ENCODE data around the gene AFTPH.

Gene AFTPH

GRCh38 chr2:64523666-64524603 is at the start of gene AFTPH:
TSS of gene AFTPH (plus strand) at chr2:64524328. CDS start at chr2:64551475, 27,147 bp downstream.
- Histone ChIP-seq H3K9me3 (ENCODE audit: control insufficient read depth, low read length) (no peaks in the 10 kb centered on the region), H3K4me3 (ENCODE audit: low read depth, low read length) (peak within 1 kb of the TSS; percentile 97), H3K4me1 (no peaks in the 10 kb centered on the region), H2AFZ (peak within 1 kb of the TSS; percentile 96), H3K36me3 (ENCODE audit: control insufficient read depth, insufficient read depth, low read length) (no peaks in the 10 kb centered on the region), H3K79me2 (peaks cover 26% of the 10 kb centered on the region), H3K4me2 (ENCODE audit: low read length) (peak within 1 kb of the TSS; percentile 100), H3K9ac (peak within 1 kb of the TSS; percentile 58), H3K27ac (peak within 1 kb of the TSS; percentile 91), H3K27me3 (ENCODE audit: control insufficient read depth, insufficient read depth, low read length) (no peaks in the 10 kb centered on the region)
- TF ChIP-seq, protein P1, sequence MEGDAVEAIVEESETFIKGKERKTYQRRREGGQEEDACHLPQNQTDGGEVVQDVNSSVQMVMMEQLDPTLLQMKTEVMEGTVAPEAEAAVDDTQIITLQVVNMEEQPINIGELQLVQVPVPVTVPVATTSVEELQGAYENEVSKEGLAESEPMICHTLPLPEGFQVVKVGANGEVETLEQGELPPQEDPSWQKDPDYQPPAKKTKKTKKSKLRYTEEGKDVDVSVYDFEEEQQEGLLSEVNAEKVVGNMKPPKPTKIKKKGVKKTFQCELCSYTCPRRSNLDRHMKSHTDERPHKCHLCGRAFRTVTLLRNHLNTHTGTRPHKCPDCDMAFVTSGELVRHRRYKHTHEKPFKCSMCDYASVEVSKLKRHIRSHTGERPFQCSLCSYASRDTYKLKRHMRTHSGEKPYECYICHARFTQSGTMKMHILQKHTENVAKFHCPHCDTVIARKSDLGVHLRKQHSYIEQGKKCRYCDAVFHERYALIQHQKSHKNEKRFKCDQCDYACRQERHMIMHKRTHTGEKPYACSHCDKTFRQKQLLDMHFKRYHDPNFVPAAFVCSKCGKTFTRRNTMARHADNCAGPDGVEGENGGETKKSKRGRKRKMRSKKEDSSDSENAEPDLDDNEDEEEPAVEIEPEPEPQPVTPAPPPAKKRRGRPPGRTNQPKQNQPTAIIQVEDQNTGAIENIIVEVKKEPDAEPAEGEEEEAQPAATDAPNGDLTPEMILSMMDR (IDR thresholded peaks at IDR 0.05), result peak; percentile 18

GRCh38 chr2:64474636-64475035 is 49.5 kb upstream of the AFTPH start:
- no peak overlapping the region for H3K9ac ChIP-seq
- H3K27ac ChIP-seq, result no peak overlapping the region
- no peaks in the 10 kb centered on the region for H3K9me3 ChIP-seq (ENCODE audit: control insufficient read depth, low read length)
- no peak overlapping the region for H2AFZ ChIP-seq
- no peaks in the 10 kb centered on the region for H3K79me2 ChIP-seq
- H3K36me3 ChIP-seq (ENCODE audit: control insufficient read depth, insufficient read depth, low read length), result no peaks in the 10 kb centered on the region
- H3K4me3 ChIP-seq (ENCODE audit: low read depth, low read length), result no peak overlapping the region
- H3K27me3 ChIP-seq (ENCODE audit: control insufficient read depth, insufficient read depth, low read length), result no peaks in the 10 kb centered on the region
- TF ChIP-seq, protein P1 (IDR thresholded peaks at IDR 0.05), result no peak
- no peak overlapping the region for H3K4me2 ChIP-seq (ENCODE audit: low read length)
- no peaks in the 10 kb centered on the region for H3K4me1 ChIP-seq

- H3K4me3 ChIP-seq (ENCODE audit: low read depth, low read length), result no peak overlapping the region
- no peak overlapping the region for H3K4me2 ChIP-seq (ENCODE audit: low read length)
- H2AFZ ChIP-seq, result no peak overlapping the region
- H3K27me3 ChIP-seq (ENCODE audit: control insufficient read depth, insufficient read depth, low read length), result no peaks in the 10 kb centered on the region
- H3K9ac ChIP-seq, result no peak overlapping the region
- H3K9me3 ChIP-seq (ENCODE audit: control insufficient read depth, low read length), result no peaks in the 10 kb centered on the region
- H3K36me3 ChIP-seq (ENCODE audit: control insufficient read depth, insufficient read depth, low read length), result no peaks in the 10 kb centered on the region
- no peaks in the 10 kb centered on the region for H3K4me1 ChIP-seq
- TF ChIP-seq, protein P1 (IDR thresholded peaks at IDR 0.05), result no peak
- H3K79me2 ChIP-seq, result no peaks in the 10 kb centered on the region
- H3K27ac ChIP-seq, result no peak overlapping the region
Measured at GRCh38 chr2:64477037-64477436, 47.1 kb upstream of the AFTPH start.

DNA sequence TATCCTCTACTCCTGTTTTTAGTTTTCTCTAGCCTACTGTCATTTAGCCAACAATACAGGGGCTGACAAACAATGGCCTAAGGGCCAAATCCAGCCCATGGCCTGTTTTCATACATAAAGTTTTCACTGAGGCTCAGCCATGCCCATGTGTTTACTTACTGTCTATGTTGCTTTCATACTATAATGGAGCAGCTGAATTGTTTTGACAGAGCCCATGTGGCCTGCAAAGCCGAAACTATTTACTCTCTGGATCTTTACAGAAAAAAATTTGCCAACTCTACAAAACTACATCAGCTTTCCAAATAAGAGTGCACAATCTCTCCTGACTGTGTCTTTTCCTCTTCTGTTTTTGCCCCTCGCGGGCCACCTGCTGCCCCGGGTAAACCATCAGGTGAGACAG is 46.1 kb upstream of the AFTPH start:
- Histone ChIP-seq H3K27me3 (ENCODE audit: control insufficient read depth, insufficient read depth, low read length) (no peaks in the 10 kb centered on the region), H3K27ac (no peak overlapping the region), H3K9me3 (ENCODE audit: control insufficient read depth, low read length) (no peaks in the 10 kb centered on the region), H3K9ac (no peak overlapping the region), H3K36me3 (ENCODE audit: control insufficient read depth, insufficient read depth, low read length) (no peaks in the 10 kb centered on the region), H3K4me1 (peaks cover 5% of the 10 kb centered on the region), H2AFZ (no peak overlapping the region), H3K4me2 (ENCODE audit: low read length) (no peak overlapping the region), H3K79me2 (no peaks in the 10 kb centered on the region), H3K4me3 (ENCODE audit: low read depth, low read length) (no peak overlapping the region)
- TF ChIP-seq, protein P1 (IDR thresholded peaks at IDR 0.05), result no peak

Measured in parathyroid adenoma (tissue), 2 donors.